K562 (cell line): ENCODE results near the gene EEFSEC. TPM values are rescaled to one million over a fixed set of nuclear protein-coding genes. Genes with fewer than 3 reads are reported as not detected.
A peak's percentile ranks its signal among the peaks of the same experiment; 100 is the strongest.

Experiments
- ATAC-seq: fragments of 200-7000 bp; cut with Tn5 transposase; 3 replicates; pipeline ENCODE4 v1.9.1; 2020; ENCODE audit warnings: moderate library complexity
- BruUV-seq: library from RNA; stranded (reverse); fragments of 400-500 nt; replicated peaks from 2 replicates; lab custom pipeline; 2021; lab: Mats Ljungman, UMichigan
- CTCF ChIA-PET: fragments of 300-600 bp; formaldehyde crosslinking; extraction: SDS; loops from one replicate; lab custom pipeline; 2021; ENCODE audit warnings: low intra/inter-chr PET ratio; lab: Yijun Ruan, JAX
- POLR2A ChIA-PET: fragments of 300-600, 350-650 bp; sonication (Branson Sonifier 250); formaldehyde crosslinking; extraction: SDS; loops from one replicate; lab custom pipeline; 2021; ENCODE audit warnings: antibody characterized with exemption, inconsistent platforms; lab: Yijun Ruan, JAX
- DNase-seq, 4 experiments: peaks; one replicate each; pipeline versions ENCODE4 v3.0.0 to v3.0.0-alpha.2; 2011 to 2018; ENCODE audit warnings: low spot score in 3 of 4, mixed read lengths in 3 of 4; ENCODE audit errors: extremely low read depth in 1 of 4
- FAIRE-seq: peaks from 2 replicates; lab custom pipeline; 2011; peaks lifted over from hg19 to GRCh38; lab: Jason Lieb, UNC
- H2AFZ ChIP-seq: 2 replicates; pipeline ENCODE4 v1.6.0; 2011; ENCODE audit warnings: low read depth, low read length, control low read depth, inconsistent platforms
- H3K27ac ChIP-seq: fragments of 200-600 bp; 3 replicates; pipeline ENCODE4 v1.8.0; 2011; ENCODE audit warnings: low read depth, mild to moderate bottlenecking, control low read depth, inconsistent platforms, low read length, moderate library complexity, mixed read lengths; ENCODE audit errors: extremely low read depth
- H3K27me3 ChIP-seq, 2 experiments: fragments of 300-600 bp in 1 of 2; 2 replicates in 1 of 2; 3 replicates in 1 of 2; pipeline versions ENCODE4 v1.6.0 to v1.8.0; 2011; ENCODE audit warnings: inconsistent platforms in 2 of 2, low read length in 2 of 2, mild to moderate bottlenecking in 1 of 2, mixed read lengths in 1 of 2, moderate library complexity in 1 of 2; ENCODE audit not compliant: control insufficient read depth in 2 of 2, insufficient read depth in 2 of 2
- H3K36me3 ChIP-seq: fragments of 300-600 bp; 3 replicates; pipeline ENCODE4 v1.8.0; 2011; ENCODE audit warnings: mild to moderate bottlenecking, low read length, inconsistent platforms; ENCODE audit not compliant: control insufficient read depth, insufficient read depth
- H3K4me1 ChIP-seq, 2 experiments: fragments of 200-600 bp in 1 of 2; replicated peaks in 1 of 2; 2 replicates in 1 of 2; 3 replicates in 1 of 2; pipeline versions ENCODE4 v1.5.1 to v1.8.0; 2011; ENCODE audit warnings: inconsistent platforms in 2 of 2, low read length in 2 of 2, mild to moderate bottlenecking in 1 of 2, mixed read lengths in 1 of 2, moderate library complexity in 1 of 2; ENCODE audit not compliant: control insufficient read depth in 2 of 2, insufficient read depth in 2 of 2
- H3K4me2 ChIP-seq: 2 replicates; pipeline ENCODE4 v1.6.1; 2011; ENCODE audit warnings: low read length, control low read depth, inconsistent platforms, mixed read lengths; ENCODE audit not compliant: insufficient read depth
- H3K4me3 ChIP-seq: fragments of 200-600 bp; sonication (generic), shearing (Covaris generic); 2 replicates; pipeline ENCODE4 v1.5.1; 2016; ENCODE audit warnings: control low read depth, inconsistent platforms
- H3K79me2 ChIP-seq: fragments of 200-600 bp; 3 replicates; pipeline ENCODE4 v1.8.0; 2011; ENCODE audit warnings: low read length, inconsistent platforms; ENCODE audit not compliant: control insufficient read depth, insufficient read depth
- H3K9ac ChIP-seq, 2 experiments: 2 replicates each; pipeline versions ENCODE4 v1.6.0 to v1.6.1; 2011; ENCODE audit warnings: low read depth in 2 of 2, low read length in 2 of 2, control low read depth in 1 of 2, inconsistent platforms in 1 of 2, mild to moderate bottlenecking in 1 of 2, mixed read lengths in 1 of 2; ENCODE audit not compliant: insufficient read depth in 1 of 2
- H3K9me1 ChIP-seq: one replicate; pipeline ENCODE4 v1.6.0; 2011; ENCODE audit warnings: inconsistent platforms, mild to moderate bottlenecking, low read length, moderate library complexity; ENCODE audit not compliant: control insufficient read depth, insufficient read depth
- H3K9me3 ChIP-seq: replicated peaks from 2 replicates; pipeline ENCODE4 v1.5.1; 2011; ENCODE audit warnings: low read depth, low read length, inconsistent platforms; ENCODE audit not compliant: control insufficient read depth, insufficient read depth
- H4K20me1 ChIP-seq: replicated peaks from 2 replicates; pipeline ENCODE4 v1.6.1; 2011; ENCODE audit warnings: low read length, inconsistent platforms, mixed read lengths; ENCODE audit not compliant: control insufficient read depth, insufficient read depth
- AFF1 ChIP-seq, 2 experiments: fragments of 450-650 bp; IDR thresholded peaks; 2 replicates each; pipeline ENCODE4 v1.6.1; 2018; ENCODE audit warnings: mild to moderate bottlenecking in 2 of 2, low read depth in 1 of 2; ENCODE audit not compliant: partially characterized antibody in 2 of 2
- CBFA2T3 ChIP-seq: fragments of 450-650 bp; IDR thresholded peaks from 2 replicates; pipeline ENCODE4 v1.6.1; 2017
- E4F1 ChIP-seq: fragments of 250-450 bp; sonication (Bioruptor Pico); IDR thresholded peaks from 2 replicates; pipeline ENCODE4 v1.5.0; 2021; ENCODE audit warnings: mild to moderate bottlenecking, borderline replicate concordance
- FOSL1 ChIP-seq: fragments of 200-800 bp; sonication (Bioruptor generic); conservative IDR thresholded peaks from 2 replicates; pipeline ENCODE4 v1.6.1; 2016; ENCODE audit warnings: missing genetic modification characterization, missing compliant biosample characterization
- NR2C2 ChIP-seq, 2 experiments: fragments of 200-800 bp in 1 of 2; sonication (Bioruptor generic) in 1 of 2; sonication (generic) in 1 of 2; formaldehyde crosslinking in 1 of 2; IDR thresholded peaks; 2 replicates each; pipeline versions ENCODE4 v1.6.1 to v1.8.0; 2016 to 2022; ENCODE audit warnings: mild to moderate bottlenecking in 1 of 2, missing compliant biosample characterization in 1 of 2, missing genetic modification characterization in 1 of 2, missing genetic modification reagents in 1 of 2
- POLR2AphosphoS2 ChIP-seq: IDR thresholded peaks from 2 replicates; pipeline ENCODE4 v1.6.1; 2012; ENCODE audit warnings: low read length, improper control_type of control experiment
- POU5F1 ChIP-seq: fragments of 150-350 bp; IDR thresholded peaks from 2 replicates; pipeline ENCODE4 v1.6.1; 2014; ENCODE audit warnings: borderline replicate concordance, low read length, low read depth, mild to moderate bottlenecking; ENCODE audit not compliant: partially characterized antibody
- PPARD ChIP-seq: fragments of 250-450 bp; sonication (Bioruptor Pico); IDR thresholded peaks from 2 replicates; pipeline ENCODE4 v1.8.0; 2022; ENCODE audit warnings: inconsistent platforms, mild to moderate bottlenecking, moderate library complexity
- PURB ChIP-seq: sonication (generic); formaldehyde crosslinking; IDR thresholded peaks from 2 replicates; pipeline ENCODE4 v1.9.0; 2021; ENCODE audit warnings: low read depth, mild to moderate bottlenecking, missing genetic modification reagents
- ZNF740 ChIP-seq, 3 experiments: fragments of 200-800 bp in 1 of 3; sonication (Bioruptor generic) in 1 of 3; sonication (generic) in 1 of 3; formaldehyde crosslinking in 1 of 3; IDR thresholded peaks; 2 replicates each; pipeline versions ENCODE4 v1.6.1 to v1.8.0; 2016 to 2022; ENCODE audit warnings: mild to moderate bottlenecking in 2 of 3, missing compliant biosample characterization in 2 of 3, missing genetic modification characterization in 2 of 3, missing genetic modification reagents in 1 of 3
- WGBS: fragments of 100-300 bp; shearing (Covaris generic); methylation state at CpG from one replicate; pipeline ENCODE4 v1.1.6; 2016; ENCODE audit warnings: low coverage, mixed read lengths; ENCODE audit not compliant: insufficient coverage; ENCODE audit errors: missing lambda C conversion rate; 5-methylcytosine and 5-hydroxymethylcytosine counted together
- in situ Hi-C: fragments of 300-500 bp; cut with MboI; formaldehyde crosslinking; loops from 4 replicates; pipeline ENCODE4 v1.15.0; 2018; ENCODE audit warnings: inconsistent platforms, mixed read lengths
- intact Hi-C: fragments of 100-400 bp; cut with micrococcal nuclease; formaldehyde crosslinking; loops from 2 replicates; pipeline ENCODE4 v1.14.2; 2022
- polyA plus RNA-seq, 8 experiments: library from polyadenylated mRNA; depleted of rRNA in 4 of 8; stranded (reverse) in 5 of 8; unstranded in 3 of 8; fragments of >200 nt; fragmentation: Nextera tagmentation in 2 of 8; fragmentation: Illumina TruSeq in 1 of 8; extraction: Ambion mirVana in 2 of 8; extraction: Trizol in 1 of 8; gene quantifications; 2 replicates each; pipeline versions ENCODE4 v1.2.1 to v1.2.3, GENCODE V29; 2011 to 2014; ENCODE audit warnings: inconsistent platforms in 1 of 8, missing spikeins in 1 of 8
- total RNA-seq, 7 experiments: library from RNA; depleted of rRNA in 6 of 7; stranded (reverse); fragments of >200 nt in 6 of 7; fragmentation: Illumina TruSeq in 2 of 7; extraction: Trizol in 2 of 7; gene quantifications; 2 replicates each; pipeline versions ENCODE4 v1.2.1 to v1.2.3, GENCODE V29; 2011 to 2021; ENCODE audit warnings: low replicate concordance in 1 of 7

The EEFSEC gene
- total and polyA plus RNA-seq, 9 of the 15 experiments (the other 6 are each of a cell fraction or from before 2014, with no cell fraction given): 0.35 to 11.8 (median 7.7) TPM

- ChIA-PET POLR2A (interaction anchor here (0.6 kb wide), 2 partner anchors 135 to 846 kb away, joined by 3 read pairs; no protein-coding TSS in a partner anchor), CTCF (no interaction called here)
- BruUV-seq: no TSS peak
- H3K9ac ChIP-seq: peak overlapping the region; percentile 20 to 85; a peak in 3 of 4 replicates
- no peak overlapping the region for H3K4me2 ChIP-seq
- H3K4me1 ChIP-seq: peaks cover 59 to 88% of the 10 kb centered on the region in 2 experiments
- in situ Hi-C loops: no loop called here
- H3K27ac ChIP-seq: peak overlapping the region; percentile 32; the same call in 1 of the 3 replicates
- ATAC-seq (no peak), DNase-seq (no peak), FAIRE-seq (no peak)
- H4K20me1 ChIP-seq: no peaks in the 10 kb centered on the region
- WGBS: 39% methylated on average over 6 of the region's 11 CpGs
- H3K4me3 ChIP-seq: no peak overlapping the region
- no peaks in the 10 kb centered on the region for H3K9me1 ChIP-seq
- H3K27me3 ChIP-seq: no peaks in the 10 kb centered on the region
- H2AFZ ChIP-seq: no peak overlapping the region
- peaks cover 16% of the 10 kb centered on the region for H3K79me2 ChIP-seq
- intact Hi-C loops: no loop called here
- H3K36me3 ChIP-seq: no peaks in the 10 kb centered on the region
- peaks cover 2% of the 10 kb centered on the region; the same call in 1 of the 2 replicates for H3K9me3 ChIP-seq
- TF ChIP-seq POU5F1: no peak
- no peak for TF ChIP-seq E4F1 (CRISPR knock-in tag)
- no peak for TF ChIP-seq POLR2AphosphoS2
- TF ChIP-seq FOSL1 (tag): no peak
- TF ChIP-seq PPARD: no peak
- no peak for TF ChIP-seq CBFA2T3
- no peak for TF ChIP-seq AFF1 (IDR thresholded peaks at IDR 0.05; ENCODE audit: low read depth in 1 of 2, partially characterized antibody in 2 of 2)
- no peak for TF ChIP-seq PURB
- TF ChIP-seq ZNF740 (CRISPR knock-in tag; IDR thresholded peaks at IDR 0.05): peak; percentile 70; the same call in 1 of the 2 replicates
- 0 out of 4 replicates have a peak, but pooled peaks of 1 of the 2 experiments have one; percentile 20 for TF ChIP-seq ZNF740 (tag; IDR thresholded peaks at IDR 0.05)
- no peak for TF ChIP-seq NR2C2 (CRISPR knock-in tag; IDR thresholded peaks at IDR 0.05)
- TF ChIP-seq NR2C2 (tag; IDR thresholded peaks at IDR 0.05): no peak
Measured at GRCh38 chr3:128421439-128421836, 268.2 kb downstream of the EEFSEC start.
